Airway epithelial cell (primary cell): ENCODE measurements around the gene PAGE2. TPM values are rescaled to one million over a fixed set of nuclear protein-coding genes. Genes with fewer than 3 reads are reported as not detected.

Experiments
- total RNA-seq: library from RNA; depleted of rRNA; stranded (reverse); fragments of >200 nt; gene quantifications from 2 replicates; pipeline ENCODE4 v1.2.3, GENCODE V29; 2015

PAGE2 gene
- total RNA-seq = not detected in 2 replicates

GRCh38 chrX:55088795-55089489, at the start of gene PAGE2:
Gene PAGE2, plus strand, starts transcription at chrX:55089018. Its CDS starts 1,003 bp downstream, at chrX:55090021.

GRCh38 chrX:55074851-55075467, 13.9 kb upstream of the PAGE2 start, which contains the start of gene PAGE2B:
Gene PAGE2B, plus strand, starts transcription at chrX:55075030. Its CDS starts 1,012 bp downstream, at chrX:55076042.

Other genes starting within 250 kb of the PAGE2 start
- gene TRO, start 168.2 kb upstream of the PAGE2 start, total RNA-seq = 1.2 and 1.6 TPM in 2 replicates
- gene PFKFB1, start 94.8 kb upstream of the PAGE2 start, total RNA-seq = not detected in 2 replicates
- 22.8 and 23.6 TPM in 2 replicates for gene APEX2, start 88.7 kb upstream of the PAGE2 start, total RNA-seq
- not detected in 2 replicates for gene ALAS2, start 58.0 kb upstream of the PAGE2 start, total RNA-seq
- not detected in 2 replicates for gene PAGE2B, start 14.0 kb upstream of the PAGE2 start, total RNA-seq
- gene PAGE5, start 131.3 kb downstream of the PAGE2 start, total RNA-seq = not detected in 2 replicates
- not detected in 2 replicates for gene PAGE3, start 175.9 kb downstream of the PAGE2 start, total RNA-seq